Neural progenitor cell (in vitro differentiated cells): ENCODE data around the gene IL2RG.
A peak's percentile ranks its signal among the peaks of the same experiment; 100 is the strongest.

Source experiments
- CTCF ChIP-seq: fragments of 200-600 bp; sonication (generic); IDR thresholded peaks from 2 replicates; pipeline ENCODE4 v1.5.1; 2017; ENCODE audit warnings: antibody characterized with exemption, mild to moderate bottlenecking
- EZH2 ChIP-seq: fragments of 200-600 bp; sonication (generic); IDR thresholded peaks from 2 replicates; pipeline ENCODE4 v1.6.1; 2017; ENCODE audit warnings: antibody characterized with exemption, mild to moderate bottlenecking, moderate library complexity

DNA sequence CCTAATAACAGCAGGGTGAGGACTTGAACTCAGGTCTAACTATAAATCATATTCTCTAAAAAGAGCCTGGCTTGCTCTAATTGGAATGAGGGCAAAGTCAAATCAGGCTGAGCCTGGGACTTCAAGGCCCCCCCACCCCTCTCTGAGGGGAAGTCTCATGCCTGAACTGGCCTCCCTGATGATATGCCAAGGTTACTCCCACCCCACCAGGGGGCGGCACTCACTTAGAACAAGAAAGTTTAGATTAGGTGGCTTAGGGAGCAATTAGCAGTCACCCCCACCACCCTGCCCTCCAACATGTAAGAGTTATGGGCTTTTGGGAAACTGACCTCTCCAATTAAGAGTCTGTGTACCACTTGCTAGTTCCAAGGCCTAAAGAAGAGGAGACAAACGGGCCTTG lies 13.1 kb downstream of the IL2RG start:
- TF ChIP-seq CTCF = peak; percentile 36
- TF ChIP-seq EZH2 = no peak
